SK-N-SH (cell line): ENCODE data around the gene PPP4C.

Experiments used
- CTCF ChIP-seq: fragments of 200-600 bp; sonication (generic); IDR thresholded peaks from 2 replicates; pipeline ENCODE4 v1.6.1; 2017; ENCODE audit warnings: antibody characterized with exemption, mild to moderate bottlenecking, moderate library complexity
- FOXM1 ChIP-seq: IDR thresholded peaks from 2 replicates; pipeline ENCODE4 v1.4.0; 2012; ENCODE audit warnings: low read depth, mild to moderate bottlenecking
- GABPA ChIP-seq: IDR thresholded peaks from 2 replicates; pipeline ENCODE4 v1.4.0; 2012; ENCODE audit warnings: low read depth, mild to moderate bottlenecking
- NFIC ChIP-seq: IDR thresholded peaks from 2 replicates; pipeline ENCODE4 v1.4.0; 2012; ENCODE audit warnings: borderline replicate concordance
- NRF1 ChIP-seq: IDR thresholded peaks from 2 replicates; pipeline ENCODE4 v1.6.1; 2012; ENCODE audit warnings: low read depth, mild to moderate bottlenecking, low read length
- POLR2AphosphoS5 ChIP-seq: IDR thresholded peaks from 2 replicates; pipeline ENCODE4 v1.6.1; 2012; ENCODE audit warnings: low read depth, low read length
- RAD21 ChIP-seq: IDR thresholded peaks from 2 replicates; pipeline ENCODE4 v1.6.1; 2012; ENCODE audit warnings: mild to moderate bottlenecking, low read length
- TCF12 ChIP-seq: IDR thresholded peaks from 2 replicates; pipeline ENCODE4 v1.4.0; 2012
- USF1 ChIP-seq: IDR thresholded peaks from 2 replicates; pipeline ENCODE4 v1.4.0; 2012; ENCODE audit warnings: low read depth, borderline replicate concordance

- no peak for TF ChIP-seq NRF1
- no peak for TF ChIP-seq POLR2AphosphoS5
- TF ChIP-seq RAD21: no peak
- TF ChIP-seq CTCF: no peak
- no peak for TF ChIP-seq FOXM1
- no peak for TF ChIP-seq TCF12
- TF ChIP-seq USF1: no peak
- TF ChIP-seq NFIC: no peak
- no peak for TF ChIP-seq GABPA
These were observed 38.6 kb downstream of the PPP4C start for GRCh38 chr16:30114411-30114810.
